HG03342 (cell line): ENCODE results near the gene CSNK1G1.
A peak's percentile ranks its signal among the peaks of the same experiment; 100 is the strongest.
"Not testable (repeated sequence)": the region's sequence is repeated elsewhere in the genome, so short reads cannot be mapped to it uniquely, and the experiment has no call there.

ENCODE experiments used
- ATAC-seq: cut with Tn5 transposase; IDR thresholded peaks from one replicate; pipeline ENCODE4 v1.9.1; 2021; ENCODE audit warnings: mild to moderate bottlenecking, moderate library complexity; ENCODE audit not compliant: unreplicated experiment

Gene CSNK1G1

DNA sequence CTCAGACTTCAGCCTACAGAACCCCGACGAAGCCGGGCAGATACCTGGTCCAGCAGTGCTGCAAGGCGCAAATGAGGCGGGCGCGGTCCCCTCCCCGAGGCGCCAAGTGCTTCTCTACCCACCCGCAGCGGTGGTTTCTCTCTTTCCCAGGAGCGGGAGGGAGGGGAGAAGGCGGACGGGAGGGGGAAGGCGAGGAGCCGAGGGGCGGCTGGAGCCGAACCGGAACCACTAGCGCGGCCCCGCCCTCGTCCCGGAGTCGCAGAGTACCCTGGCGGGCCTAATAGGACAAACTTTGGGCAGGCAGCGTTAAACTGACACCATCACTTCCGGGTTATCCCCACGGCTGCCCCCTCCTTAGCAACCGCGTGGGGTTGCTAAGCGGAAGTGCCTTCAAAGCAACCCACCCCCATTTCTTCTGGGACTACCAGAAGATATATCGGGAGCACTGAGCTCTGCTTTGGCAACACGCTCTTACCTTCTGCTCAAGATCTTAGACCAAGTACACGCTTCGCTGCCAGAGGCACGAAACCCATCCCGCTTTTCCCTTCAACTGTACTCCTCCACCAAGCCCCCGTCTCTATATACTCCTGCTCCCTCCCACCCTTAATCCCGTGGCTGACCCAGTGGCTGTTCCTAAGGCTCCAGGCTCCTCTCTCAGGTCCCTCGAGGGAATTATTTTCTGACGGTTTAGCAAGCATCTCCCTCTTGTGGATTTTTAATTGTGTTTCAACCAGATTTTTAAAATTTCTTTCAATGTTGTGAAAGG lies at the start of gene CSNK1G1:
Gene CSNK1G1, minus strand, starts transcription at position 230 of the 766 bp plus-strand sequence. CDS start 55,674 bp downstream, outside the sequence.
- peak; percentile 97 for ATAC-seq

DNA sequence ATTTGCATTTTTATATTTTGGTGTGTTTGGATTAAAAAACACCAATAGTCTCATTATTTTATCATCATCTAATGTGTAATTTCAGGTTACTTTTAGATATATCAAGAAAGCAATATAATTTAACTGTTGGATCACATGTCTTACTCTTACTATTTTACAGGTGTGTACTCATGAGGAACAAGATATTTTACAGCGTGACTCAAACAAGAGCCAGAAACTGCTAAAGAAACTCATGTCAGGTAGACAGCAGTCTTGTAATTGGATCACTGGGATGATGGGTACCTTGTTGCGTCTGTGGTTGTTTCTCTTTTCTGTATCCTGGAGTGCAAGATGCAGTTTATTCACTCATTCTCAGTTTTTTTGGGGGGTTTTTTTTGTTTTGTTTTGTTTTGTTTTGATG lies 44.6 kb upstream of the CSNK1G1 start:
- no peak for ATAC-seq

- no peak for ATAC-seq
Observed at GRCh38 chr15:64398575-64398974, 42.6 kb upstream of the CSNK1G1 start.

GRCh38 chr15:64396789-64397188 lies 40.8 kb upstream of the CSNK1G1 start:
- ATAC-seq: no peak

- not testable (repeated sequence) for ATAC-seq
Observed at GRCh38 chr15:64392471-64392870, 36.5 kb upstream of the CSNK1G1 start.

DNA sequence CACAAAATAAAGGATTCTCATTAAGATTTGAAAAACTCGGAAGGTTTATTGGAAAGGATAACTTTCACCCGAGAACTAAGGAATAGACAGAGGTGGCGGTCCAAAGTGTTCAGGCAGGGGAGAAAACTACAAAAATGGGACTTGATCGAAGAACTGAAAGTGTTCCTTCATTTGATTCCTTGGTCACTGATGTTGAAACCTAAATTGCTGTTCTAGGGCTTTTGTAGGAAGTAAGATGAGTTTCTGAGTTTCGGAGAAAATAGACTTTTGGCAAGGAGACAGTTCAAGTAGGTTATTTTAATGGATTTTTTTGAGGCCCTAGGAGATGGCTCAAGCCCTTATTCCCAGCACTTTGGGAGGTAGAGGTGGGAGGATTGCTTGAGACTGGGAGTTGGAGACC lies 33.1 kb upstream of the CSNK1G1 start:
- no peak for ATAC-seq

GRCh38 chr15:64387562-64388168 lies 31.7 kb upstream of the CSNK1G1 start, which contains the start of gene TRIP4:
TSS of gene TRIP4 (plus strand) at chr15:64387836. CDS start at chr15:64387864, 28 bp downstream.
- peak; percentile 93 for ATAC-seq

- ATAC-seq: no peak
Observed at GRCh38 chr15:64386291-64386690, 30.3 kb upstream of the CSNK1G1 start.

DNA sequence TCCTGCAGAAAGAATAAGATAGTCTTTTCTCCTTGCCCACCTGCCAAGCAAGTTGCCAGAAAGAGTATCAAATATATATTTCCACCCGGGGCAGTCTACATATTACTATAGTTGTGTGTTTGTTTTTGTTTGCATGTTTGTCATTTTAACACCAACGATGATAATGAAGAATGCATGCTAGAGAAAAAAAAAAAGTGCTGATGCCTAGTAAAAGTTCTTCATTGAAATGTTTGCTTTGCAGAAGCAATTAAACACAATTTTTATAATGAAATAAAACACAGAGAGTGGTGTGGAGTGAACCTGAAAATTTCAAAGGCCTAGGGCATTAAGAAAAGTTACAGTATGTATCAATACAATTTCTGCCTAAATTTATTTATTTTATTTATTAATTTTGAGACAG lies 27.8 kb upstream of the CSNK1G1 start:
- ATAC-seq: no peak

DNA sequence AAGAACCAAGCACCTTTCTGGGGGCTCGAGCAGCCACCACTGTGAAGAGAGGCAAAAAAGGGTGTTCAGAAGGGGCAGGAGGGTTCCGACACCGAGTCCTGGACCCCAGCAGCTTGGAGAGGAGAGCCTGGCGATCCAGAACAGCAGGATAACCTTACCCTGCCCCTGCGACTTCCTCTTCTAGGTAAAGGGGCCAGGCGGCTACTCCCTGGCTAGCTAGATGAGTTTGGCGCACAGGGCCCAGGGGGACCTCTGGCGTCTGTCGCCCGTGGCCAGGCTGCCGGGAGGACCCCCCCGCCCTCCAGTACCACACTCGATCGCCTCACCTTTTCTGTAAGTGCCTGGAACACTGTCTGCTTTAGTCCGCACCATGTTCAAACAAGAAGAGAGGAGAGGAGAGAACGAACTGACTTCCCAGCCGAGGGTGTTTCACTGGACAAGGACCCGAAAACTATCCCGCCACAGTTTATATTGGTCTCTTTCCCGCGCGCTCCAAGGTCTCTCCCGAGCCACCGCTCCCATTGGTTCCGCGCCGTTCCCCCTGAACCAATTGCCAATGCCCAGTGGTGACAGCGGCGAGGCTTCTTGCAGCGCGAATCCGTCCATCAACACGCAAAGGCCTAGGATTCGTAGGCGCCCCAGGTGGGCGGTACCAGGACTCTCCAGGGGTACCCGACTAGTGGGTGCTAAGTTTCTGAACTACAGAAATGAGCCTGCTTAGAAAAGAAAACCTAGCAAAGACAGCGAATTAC lies 25.2 kb upstream of the CSNK1G1 start, which contains the start of gene PCLAF:
Gene PCLAF, minus strand, starts transcription at position 442 of the 752 bp plus-strand sequence. Its CDS starts 70 bp downstream, at position 372.
- peak; percentile 97 for ATAC-seq

- ATAC-seq: not testable (repeated sequence)
Observed at GRCh38 chr15:64380130-64380870, 24.3 kb upstream of the CSNK1G1 start.

GRCh38 chr15:64379216-64379960 lies 23.4 kb upstream of the CSNK1G1 start:
- no peak for ATAC-seq

DNA sequence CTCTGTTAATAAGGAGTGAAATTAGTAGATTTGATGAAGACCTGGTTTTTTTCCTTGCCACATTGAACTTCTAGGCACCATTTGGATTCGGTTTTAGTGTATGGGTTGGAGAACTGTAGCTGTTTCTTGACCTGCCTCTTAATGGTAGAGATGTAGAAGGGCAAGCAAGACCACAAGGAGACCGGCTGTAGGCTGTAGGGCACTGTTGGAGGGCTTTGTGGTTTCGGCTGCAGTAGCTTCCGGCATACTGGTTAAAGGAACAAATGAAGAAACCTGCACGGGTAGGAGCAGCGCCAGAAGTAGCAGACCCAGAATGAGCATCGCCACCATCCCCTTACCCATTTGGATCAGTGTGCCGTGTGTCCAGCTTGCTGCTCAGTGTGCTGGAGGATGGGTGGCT lies 17.4 kb upstream of the CSNK1G1 start:
- ATAC-seq: no peak

- ATAC-seq: not testable (repeated sequence)
Observed at GRCh38 chr15:64371383-64371782, 15.4 kb upstream of the CSNK1G1 start.

DNA sequence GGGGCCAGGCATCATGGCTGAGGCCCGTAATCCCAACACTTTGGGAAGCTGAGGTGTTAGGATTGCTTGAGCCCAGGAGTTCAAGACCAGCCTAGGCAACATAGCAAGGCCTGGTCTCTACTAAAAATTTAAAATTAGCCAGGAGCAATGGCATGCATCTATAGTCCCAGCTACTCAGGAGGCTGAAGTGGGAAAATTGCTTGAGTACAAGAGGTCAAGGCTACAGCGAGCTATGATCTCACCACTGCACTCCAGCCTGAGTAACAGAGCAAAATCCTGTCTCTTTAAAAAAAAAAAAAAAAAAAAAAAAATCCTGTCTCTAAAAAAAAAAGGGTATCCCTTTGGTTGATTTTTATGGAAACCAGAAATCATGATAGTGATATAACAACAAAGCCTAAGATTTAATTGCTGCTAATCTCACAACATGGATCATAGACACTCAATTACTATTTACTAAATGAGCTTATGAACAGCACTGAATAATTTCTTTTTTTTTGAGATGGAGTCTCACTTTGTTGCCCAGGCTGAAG lies 13.2 kb upstream of the CSNK1G1 start:
- no peak for ATAC-seq

GRCh38 chr15:64361259-64361658 lies 5.3 kb upstream of the CSNK1G1 start:
- no peak for ATAC-seq

DNA sequence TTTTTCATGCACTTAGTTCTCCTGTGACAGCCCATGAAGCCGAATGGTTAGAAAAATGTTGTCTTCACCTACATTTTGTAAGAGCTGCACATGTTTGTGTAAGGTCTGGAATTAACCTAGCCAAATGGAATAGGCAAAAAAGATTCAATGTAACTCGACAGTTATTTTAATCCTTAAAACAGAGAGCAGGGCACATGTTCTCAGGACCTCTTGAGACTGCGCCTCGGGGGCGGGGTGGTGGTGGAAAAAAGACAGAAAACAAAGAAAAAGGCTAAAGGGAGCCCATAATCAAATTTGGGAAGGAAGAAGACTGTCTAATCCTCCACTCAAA lies 702 bp upstream of the CSNK1G1 start:
- no peak for ATAC-seq

GRCh38 chr15:64355348-64355943 lies 527 bp downstream of the CSNK1G1 start:
- peak; percentile 14 for ATAC-seq

DNA sequence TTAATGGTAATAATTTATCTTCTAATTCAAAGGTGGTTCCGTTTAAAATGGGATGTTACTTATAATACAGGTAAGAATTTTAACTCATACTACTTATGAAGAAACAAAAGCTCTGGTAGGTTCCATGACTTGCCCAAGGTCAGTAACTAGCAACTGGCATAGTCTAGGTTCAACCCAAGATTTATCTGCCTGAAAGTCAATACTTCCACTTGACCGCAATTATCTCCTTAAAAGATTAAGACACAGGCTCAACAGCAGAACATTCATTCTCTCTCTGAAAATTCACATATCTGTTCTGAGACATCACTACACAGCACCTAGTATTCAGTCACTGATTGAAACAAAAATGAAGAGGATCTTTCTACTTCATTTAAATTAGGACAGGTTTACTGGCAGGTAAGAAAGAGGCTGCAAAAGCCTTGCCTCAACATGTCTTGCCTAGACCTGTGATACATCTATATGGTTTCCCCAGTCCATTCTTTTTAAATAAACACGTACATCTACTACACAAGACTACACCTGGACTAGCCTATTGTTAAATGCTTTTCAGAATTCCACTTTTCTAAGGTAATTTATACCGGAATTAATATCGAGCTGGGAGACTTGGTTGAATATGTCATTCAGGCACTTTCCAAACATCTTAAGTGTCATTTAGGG lies 1.2 kb downstream of the CSNK1G1 start:
- no peak for ATAC-seq
